ENCODE measurements around the gene MIB2.

MIB2 gene

GRCh38 chr1:1625404-1625775 lies 10.1 kb downstream of the MIB2 start:
- Histone ChIP-seq H3F3A (ENCODE audit: low read depth) (no peaks in the 10 kb centered on the region), H3K9ac (ENCODE audit: low read depth, low read length, poor library complexity, severe bottlenecking) (no peak overlapping the region), H4K20me1 (ENCODE audit: insufficient read depth, low read length, poor library complexity, severe bottlenecking) (no peaks in the 10 kb centered on the region), H2AFZ (ENCODE audit: low read length) (no peak overlapping the region), H3K9me2 (replicated peaks; ENCODE audit: low read depth, low read length) (no peaks in the 10 kb centered on the region), H3K4me2 (ENCODE audit: low read depth, low read length, poor library complexity, severe bottlenecking) (no peak overlapping the region), H3K4me1 (ENCODE audit: insufficient read depth, low read length, poor library complexity, severe bottlenecking) (no peaks in the 10 kb centered on the region), H3K36me3 (ENCODE audit: insufficient read depth, low read length) (no peaks in the 10 kb centered on the region), H3K4me3 (ENCODE audit: low read length, poor library complexity, severe bottlenecking) (no peak overlapping the region), H3K27me3 (ENCODE audit: insufficient read depth, low read length, poor library complexity, severe bottlenecking) (no peaks in the 10 kb centered on the region), H3K9me3 (ENCODE audit: insufficient read depth, low read depth, low read length) (no peaks in the 10 kb centered on the region), H3K79me2 (ENCODE audit: insufficient read depth, low read length) (no peaks in the 10 kb centered on the region)
- no peak for TF ChIP-seq CTCF (conservative IDR thresholded peaks at IDR 0.05; ENCODE audit: low read length)
- no peak for TF ChIP-seq EZH2phosphoT487 (IDR thresholded peaks at IDR 0.05; ENCODE audit: borderline replicate concordance)

GRCh38 chr1:1625824-1626206 lies 10.5 kb downstream of the MIB2 start:
- H3K36me3 ChIP-seq (ENCODE audit: insufficient read depth, low read length): no peaks in the 10 kb centered on the region
- H4K20me1 ChIP-seq (ENCODE audit: insufficient read depth, low read length, poor library complexity, severe bottlenecking): no peaks in the 10 kb centered on the region
- no peaks in the 10 kb centered on the region for H3K79me2 ChIP-seq (ENCODE audit: insufficient read depth, low read length)
- no peaks in the 10 kb centered on the region for H3F3A ChIP-seq (ENCODE audit: low read depth)
- H2AFZ ChIP-seq (ENCODE audit: low read length): no peak overlapping the region
- TF ChIP-seq EZH2phosphoT487 (IDR thresholded peaks at IDR 0.05; ENCODE audit: borderline replicate concordance): no peak
- TF ChIP-seq CTCF (conservative IDR thresholded peaks at IDR 0.05; ENCODE audit: low read length): no peak
- no peaks in the 10 kb centered on the region for H3K4me1 ChIP-seq (ENCODE audit: insufficient read depth, low read length, poor library complexity, severe bottlenecking)
- no peak overlapping the region for H3K9ac ChIP-seq (ENCODE audit: low read depth, low read length, poor library complexity, severe bottlenecking)
- no peaks in the 10 kb centered on the region for H3K27me3 ChIP-seq (ENCODE audit: insufficient read depth, low read length, poor library complexity, severe bottlenecking)
- no peaks in the 10 kb centered on the region for H3K9me3 ChIP-seq (ENCODE audit: insufficient read depth, low read depth, low read length)
- H3K4me2 ChIP-seq (ENCODE audit: low read depth, low read length, poor library complexity, severe bottlenecking): no peak overlapping the region
- no peaks in the 10 kb centered on the region for H3K9me2 ChIP-seq (replicated peaks; ENCODE audit: low read depth, low read length)
- no peak overlapping the region for H3K4me3 ChIP-seq (ENCODE audit: low read length, poor library complexity, severe bottlenecking)

- Histone ChIP-seq H3K9ac (ENCODE audit: low read depth, low read length, poor library complexity, severe bottlenecking) (no peak overlapping the region), H3K4me3 (ENCODE audit: low read length, poor library complexity, severe bottlenecking) (no peak overlapping the region), H3K4me2 (ENCODE audit: low read depth, low read length, poor library complexity, severe bottlenecking) (no peak overlapping the region), H3K9me2 (replicated peaks; ENCODE audit: low read depth, low read length) (no peaks in the 10 kb centered on the region), H3K4me1 (ENCODE audit: insufficient read depth, low read length, poor library complexity, severe bottlenecking) (no peaks in the 10 kb centered on the region), H3K79me2 (ENCODE audit: insufficient read depth, low read length) (no peaks in the 10 kb centered on the region), H3K27me3 (ENCODE audit: insufficient read depth, low read length, poor library complexity, severe bottlenecking) (no peaks in the 10 kb centered on the region), H2AFZ (ENCODE audit: low read length) (no peak overlapping the region), H3F3A (ENCODE audit: low read depth) (no peaks in the 10 kb centered on the region), H4K20me1 (ENCODE audit: insufficient read depth, low read length, poor library complexity, severe bottlenecking) (no peaks in the 10 kb centered on the region), H3K9me3 (ENCODE audit: insufficient read depth, low read depth, low read length) (no peaks in the 10 kb centered on the region), H3K36me3 (ENCODE audit: insufficient read depth, low read length) (no peaks in the 10 kb centered on the region)
- no peak for TF ChIP-seq CTCF (conservative IDR thresholded peaks at IDR 0.05; ENCODE audit: low read length)
- TF ChIP-seq EZH2phosphoT487 (IDR thresholded peaks at IDR 0.05; ENCODE audit: borderline replicate concordance): no peak
These were observed 11.2 kb downstream of the MIB2 start for GRCh38 chr1:1626207-1627141.

Measured in Loucy (cell line).